ENCODE results near the gene STK10. TPM values are rescaled to one million over a fixed set of nuclear protein-coding genes. Genes with fewer than 3 reads are reported as not detected.

STK10 gene
- total RNA-seq, 3 donors from 2014 or later (not counting 1 experiment from before 2014, with no cell fraction given) = 705 to 879 (median 783) TPM

DNA sequence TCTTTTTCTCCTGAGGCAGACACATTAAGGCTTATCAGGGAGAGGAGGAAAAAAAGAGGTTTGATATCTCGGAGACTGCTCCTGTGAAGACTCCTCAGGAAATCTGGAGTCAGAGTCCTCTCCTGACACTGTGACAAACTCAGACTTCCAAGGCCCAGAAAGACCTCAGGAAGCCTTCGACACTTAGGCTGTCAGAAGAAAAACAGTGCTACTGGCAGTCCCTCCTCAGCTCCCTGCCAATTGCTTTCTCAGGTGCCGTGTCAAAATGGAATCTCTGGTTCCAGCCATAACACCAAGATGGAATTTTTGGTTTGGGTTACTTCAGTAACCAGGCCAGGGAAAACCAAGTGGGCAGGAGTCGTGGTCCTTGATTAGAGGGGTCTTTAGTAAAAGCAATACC, 4.1 kb downstream of the STK10 start:
- no peak for ATAC-seq
- WGBS (ENCODE audit: insufficient coverage) = 49% methylated on average over 4 of the region's 4 CpGs
- H3K4me1 Mint-ChIP-seq = peaks cover 63 to 64% of the 10 kb centered on the region in 2 donors
- no peaks in the 10 kb centered on the region for H3K27me3 Mint-ChIP-seq (ENCODE audit: low read depth in 2 of 2)
- intact Hi-C loops (cut with micrococcal nuclease) = loop anchor here (2.0 to 10.0 kb wide), 2 partner anchors 35 to 101 kb away; partner anchors contain the start of gene UBTD2
- Histone ChIP-seq H3K4me1 (ENCODE audit: control insufficient read depth, insufficient read depth, low read length) (peaks cover 74% of the 10 kb centered on the region), H3K4me3 (ENCODE audit: low read length) (peak overlapping the region; percentile 66), H3K9me3 (ENCODE audit: control insufficient read depth, insufficient read depth, low read length) (no peaks in the 10 kb centered on the region), H3K27me3 (ENCODE audit: control insufficient read depth, insufficient read depth, low read length) (no peaks in the 10 kb centered on the region), H3K27ac (ENCODE audit: low read length) (peak overlapping the region; percentile 85), H3K36me3 (ENCODE audit: control insufficient read depth, insufficient read depth, low read length) (peaks cover 9% of the 10 kb centered on the region)
- peak overlapping the region; percentile 97 to 98 for H3K27ac Mint-ChIP-seq
- TF ChIP-seq, protein P1, sequence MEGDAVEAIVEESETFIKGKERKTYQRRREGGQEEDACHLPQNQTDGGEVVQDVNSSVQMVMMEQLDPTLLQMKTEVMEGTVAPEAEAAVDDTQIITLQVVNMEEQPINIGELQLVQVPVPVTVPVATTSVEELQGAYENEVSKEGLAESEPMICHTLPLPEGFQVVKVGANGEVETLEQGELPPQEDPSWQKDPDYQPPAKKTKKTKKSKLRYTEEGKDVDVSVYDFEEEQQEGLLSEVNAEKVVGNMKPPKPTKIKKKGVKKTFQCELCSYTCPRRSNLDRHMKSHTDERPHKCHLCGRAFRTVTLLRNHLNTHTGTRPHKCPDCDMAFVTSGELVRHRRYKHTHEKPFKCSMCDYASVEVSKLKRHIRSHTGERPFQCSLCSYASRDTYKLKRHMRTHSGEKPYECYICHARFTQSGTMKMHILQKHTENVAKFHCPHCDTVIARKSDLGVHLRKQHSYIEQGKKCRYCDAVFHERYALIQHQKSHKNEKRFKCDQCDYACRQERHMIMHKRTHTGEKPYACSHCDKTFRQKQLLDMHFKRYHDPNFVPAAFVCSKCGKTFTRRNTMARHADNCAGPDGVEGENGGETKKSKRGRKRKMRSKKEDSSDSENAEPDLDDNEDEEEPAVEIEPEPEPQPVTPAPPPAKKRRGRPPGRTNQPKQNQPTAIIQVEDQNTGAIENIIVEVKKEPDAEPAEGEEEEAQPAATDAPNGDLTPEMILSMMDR (IDR thresholded peaks at IDR 0.05) = no peak
- no peaks in the 10 kb centered on the region for H3K9me3 Mint-ChIP-seq
- peak in 1 of 2 donors; percentile 25 for DNase-seq
- no peaks in the 10 kb centered on the region for H3K36me3 Mint-ChIP-seq
- peak overlapping the region; percentile 98 for H3K4me3 Mint-ChIP-seq

DNA sequence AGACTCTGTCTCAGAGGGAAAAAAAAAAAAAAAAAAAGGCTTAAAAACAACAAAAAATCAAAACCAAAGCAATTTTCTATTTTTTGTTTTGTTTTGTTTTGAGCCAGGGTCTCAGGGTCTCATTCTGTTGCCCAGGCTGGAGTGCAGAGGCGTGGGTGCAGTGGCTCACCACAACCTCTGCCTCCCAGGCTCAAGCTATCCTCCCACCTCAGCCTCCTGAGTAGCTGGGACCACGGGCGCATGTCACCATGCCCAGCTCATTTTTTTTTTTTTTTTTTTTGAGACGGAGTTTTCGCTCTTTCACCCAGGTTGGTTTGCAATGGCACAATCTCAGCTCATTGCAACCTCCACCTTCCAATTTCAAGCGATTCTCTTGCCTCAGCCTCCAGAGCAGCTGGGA, 5.7 kb downstream of the STK10 start:
- H3K4me1 Mint-ChIP-seq = peaks cover 77% of the 10 kb centered on the region in 2 donors
- ATAC-seq = no peak
- 49% methylated on average over 6 of the region's 6 CpGs for WGBS (ENCODE audit: insufficient coverage)
- H3K36me3 ChIP-seq (ENCODE audit: control insufficient read depth, insufficient read depth, low read length) = peaks cover 9% of the 10 kb centered on the region
- no peaks in the 10 kb centered on the region for H3K9me3 Mint-ChIP-seq
- intact Hi-C loops (cut with micrococcal nuclease) = loop anchor here (10.0 kb wide), 1 partner anchor 103 kb away; the partner anchor contains the start of gene UBTD2
- no peaks in the 10 kb centered on the region for H3K36me3 Mint-ChIP-seq
- H3K27me3 Mint-ChIP-seq (ENCODE audit: low read depth in 2 of 2) = no peaks in the 10 kb centered on the region
- H3K27ac ChIP-seq (ENCODE audit: low read length) = peak overlapping the region; percentile 85
- peak overlapping the region; percentile 98 for H3K4me3 Mint-ChIP-seq
- H3K27me3 ChIP-seq (ENCODE audit: control insufficient read depth, insufficient read depth, low read length) = no peaks in the 10 kb centered on the region
- no peaks in the 10 kb centered on the region for H3K9me3 ChIP-seq (ENCODE audit: control insufficient read depth, insufficient read depth, low read length)
- H3K4me1 ChIP-seq (ENCODE audit: control insufficient read depth, insufficient read depth, low read length) = peaks cover 90% of the 10 kb centered on the region
- H3K27ac Mint-ChIP-seq = peak overlapping the region; percentile 97 to 98
- DNase-seq = no peak
- TF ChIP-seq, protein P1 (IDR thresholded peaks at IDR 0.05) = no peak
- no peak overlapping the region for H3K4me3 ChIP-seq (ENCODE audit: low read length)

DNA sequence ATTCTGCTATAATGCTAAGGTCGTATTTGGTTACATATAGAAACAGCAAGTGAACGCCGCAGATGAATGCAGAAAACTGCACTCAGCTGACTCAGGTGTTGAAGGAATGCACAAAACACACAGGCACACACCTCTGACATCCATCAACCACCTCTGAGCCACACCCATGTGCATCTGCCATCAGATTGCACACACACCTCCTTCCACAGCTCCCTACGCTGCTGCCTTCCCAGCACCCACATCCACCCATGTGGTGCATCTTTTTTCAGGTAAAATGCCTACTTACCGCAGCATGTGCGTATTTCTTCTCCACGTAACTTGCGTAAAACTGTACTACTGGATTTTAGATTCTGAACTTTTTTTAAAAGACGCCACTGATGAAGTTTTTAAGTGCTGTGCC, 7.1 kb downstream of the STK10 start:
- 54% methylated on average over 9 of the region's 9 CpGs for WGBS (ENCODE audit: insufficient coverage)
- TF ChIP-seq, protein P1 (IDR thresholded peaks at IDR 0.05) = no peak
- peaks cover 12% of the 10 kb centered on the region for H3K36me3 ChIP-seq (ENCODE audit: control insufficient read depth, insufficient read depth, low read length)
- no peaks in the 10 kb centered on the region for H3K9me3 ChIP-seq (ENCODE audit: control insufficient read depth, insufficient read depth, low read length)
- peak overlapping the region; percentile 97 to 98 for H3K27ac Mint-ChIP-seq
- no peaks in the 10 kb centered on the region for H3K27me3 ChIP-seq (ENCODE audit: control insufficient read depth, insufficient read depth, low read length)
- DNase-seq = peak in 1 of 2 donors; percentile 77
- no peaks in the 10 kb centered on the region for H3K9me3 Mint-ChIP-seq
- peak overlapping the region; percentile 82 for H3K4me3 Mint-ChIP-seq
- peaks cover 76 to 77% of the 10 kb centered on the region in 2 donors for H3K4me1 Mint-ChIP-seq
- no peak for ATAC-seq
- intact Hi-C loops (cut with micrococcal nuclease) = loop anchor here (10.0 kb wide), 1 partner anchor 104 kb away; the partner anchor contains the start of gene UBTD2
- no peaks in the 10 kb centered on the region for H3K27me3 Mint-ChIP-seq (ENCODE audit: low read depth in 2 of 2)
- no peak overlapping the region for H3K4me3 ChIP-seq (ENCODE audit: low read length)
- H3K27ac ChIP-seq (ENCODE audit: low read length) = peak overlapping the region; percentile 95
- H3K4me1 ChIP-seq (ENCODE audit: control insufficient read depth, insufficient read depth, low read length) = peaks cover 99% of the 10 kb centered on the region
- no peaks in the 10 kb centered on the region for H3K36me3 Mint-ChIP-seq
